Measurements from ENCODE around the gene WNT10A.

GRCh38 chr2:218877891-218878290, 2.8 kb upstream of the WNT10A start:
- TF ChIP-seq, protein P1, sequence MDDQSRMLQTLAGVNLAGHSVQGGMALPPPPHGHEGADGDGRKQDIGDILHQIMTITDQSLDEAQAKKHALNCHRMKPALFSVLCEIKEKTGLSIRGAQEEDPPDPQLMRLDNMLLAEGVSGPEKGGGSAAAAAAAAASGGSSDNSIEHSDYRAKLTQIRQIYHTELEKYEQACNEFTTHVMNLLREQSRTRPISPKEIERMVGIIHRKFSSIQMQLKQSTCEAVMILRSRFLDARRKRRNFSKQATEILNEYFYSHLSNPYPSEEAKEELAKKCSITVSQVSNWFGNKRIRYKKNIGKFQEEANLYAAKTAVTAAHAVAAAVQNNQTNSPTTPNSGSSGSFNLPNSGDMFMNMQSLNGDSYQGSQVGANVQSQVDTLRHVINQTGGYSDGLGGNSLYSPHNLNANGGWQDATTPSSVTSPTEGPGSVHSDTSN (IDR thresholded peaks at IDR 0.05) = no peak
- no peak for TF ChIP-seq EP300 (IDR thresholded peaks at IDR 0.05)
- TF ChIP-seq, protein P2, sequence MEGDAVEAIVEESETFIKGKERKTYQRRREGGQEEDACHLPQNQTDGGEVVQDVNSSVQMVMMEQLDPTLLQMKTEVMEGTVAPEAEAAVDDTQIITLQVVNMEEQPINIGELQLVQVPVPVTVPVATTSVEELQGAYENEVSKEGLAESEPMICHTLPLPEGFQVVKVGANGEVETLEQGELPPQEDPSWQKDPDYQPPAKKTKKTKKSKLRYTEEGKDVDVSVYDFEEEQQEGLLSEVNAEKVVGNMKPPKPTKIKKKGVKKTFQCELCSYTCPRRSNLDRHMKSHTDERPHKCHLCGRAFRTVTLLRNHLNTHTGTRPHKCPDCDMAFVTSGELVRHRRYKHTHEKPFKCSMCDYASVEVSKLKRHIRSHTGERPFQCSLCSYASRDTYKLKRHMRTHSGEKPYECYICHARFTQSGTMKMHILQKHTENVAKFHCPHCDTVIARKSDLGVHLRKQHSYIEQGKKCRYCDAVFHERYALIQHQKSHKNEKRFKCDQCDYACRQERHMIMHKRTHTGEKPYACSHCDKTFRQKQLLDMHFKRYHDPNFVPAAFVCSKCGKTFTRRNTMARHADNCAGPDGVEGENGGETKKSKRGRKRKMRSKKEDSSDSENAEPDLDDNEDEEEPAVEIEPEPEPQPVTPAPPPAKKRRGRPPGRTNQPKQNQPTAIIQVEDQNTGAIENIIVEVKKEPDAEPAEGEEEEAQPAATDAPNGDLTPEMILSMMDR (IDR thresholded peaks at IDR 0.05) = no peak
- no peak for TF ChIP-seq REST (IDR thresholded peaks at IDR 0.05)
- no peak for TF ChIP-seq MAFK (IDR thresholded peaks at IDR 0.05; ENCODE audit: partially characterized antibody)
- no peak for TF ChIP-seq MAZ (IDR thresholded peaks at IDR 0.05; ENCODE audit: borderline replicate concordance, low read depth, low read length)
- TF ChIP-seq CEBPB (IDR thresholded peaks at IDR 0.05) = no peak
- TF ChIP-seq POLR2A (IDR thresholded peaks at IDR 0.05; ENCODE audit: low read length) = no peak
- no peak for TF ChIP-seq RNF2 (IDR thresholded peaks at IDR 0.05; ENCODE audit: borderline replicate concordance, low read depth)
- no peak for TF ChIP-seq JUN (IDR thresholded peaks at IDR 0.05)
- TF ChIP-seq RCOR1 (IDR thresholded peaks at IDR 0.05; ENCODE audit: low read depth, low read length) = no peak
